Measurements from ENCODE around the gene ZFYVE27.
A peak's percentile ranks its signal among the peaks of the same experiment; 100 is the strongest.

ZFYVE27 gene

DNA sequence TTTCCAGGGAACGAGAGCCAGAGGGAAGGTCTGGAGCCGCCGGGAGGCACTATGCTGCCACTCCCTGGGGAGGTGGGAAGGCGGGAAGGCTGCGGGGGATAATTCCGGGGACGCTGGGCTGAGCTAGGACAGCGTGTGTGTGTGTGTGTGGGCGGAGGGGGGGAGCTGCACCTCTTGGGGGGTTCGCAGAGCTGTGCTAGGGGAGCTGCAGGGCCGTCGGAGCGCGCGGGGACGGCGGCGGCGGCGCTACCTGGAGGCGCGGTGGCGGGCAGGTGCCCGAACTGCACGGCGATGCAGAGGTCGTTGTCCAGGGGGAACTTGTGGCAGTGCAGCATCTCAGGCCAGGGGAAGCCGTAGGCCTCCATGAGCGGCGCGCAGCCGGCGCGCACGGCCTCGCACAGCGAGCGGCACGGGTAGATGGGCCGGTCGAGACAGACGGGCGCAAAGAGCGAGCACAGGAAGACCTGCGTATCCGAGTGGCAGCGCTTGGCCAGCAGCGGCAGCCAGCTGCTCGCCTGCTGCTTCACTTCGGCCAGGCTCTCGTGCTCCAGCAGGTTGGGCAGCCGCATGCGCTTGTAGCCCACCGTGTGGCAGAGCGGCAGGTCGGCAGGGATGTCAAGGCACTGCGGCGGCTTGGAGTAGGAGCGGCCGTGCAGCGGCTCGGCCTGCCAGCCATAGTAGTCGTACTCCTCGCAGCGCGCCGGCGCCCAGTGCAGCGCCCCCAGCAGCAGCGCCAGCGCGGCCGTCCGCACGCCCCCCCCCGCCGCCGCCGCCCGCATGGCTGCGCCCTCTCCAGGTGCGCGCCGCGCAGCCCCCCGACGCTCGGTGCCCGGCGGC, 34.3 kb downstream of the ZFYVE27 start:
- peak; percentile 33 for DNase-seq

- no peak for DNase-seq
Observed at GRCh38 chr10:97771913-97772823, 35.2 kb downstream of the ZFYVE27 start, which contains the start of gene SFRP5. Gene SFRP5, minus strand, starts transcription at chr10:97771999. Its CDS starts 166 bp downstream, at chr10:97771833.

GRCh38 chr10:97773096-97773495, 36.2 kb downstream of the ZFYVE27 start:
- DNase-seq: no peak

DNA sequence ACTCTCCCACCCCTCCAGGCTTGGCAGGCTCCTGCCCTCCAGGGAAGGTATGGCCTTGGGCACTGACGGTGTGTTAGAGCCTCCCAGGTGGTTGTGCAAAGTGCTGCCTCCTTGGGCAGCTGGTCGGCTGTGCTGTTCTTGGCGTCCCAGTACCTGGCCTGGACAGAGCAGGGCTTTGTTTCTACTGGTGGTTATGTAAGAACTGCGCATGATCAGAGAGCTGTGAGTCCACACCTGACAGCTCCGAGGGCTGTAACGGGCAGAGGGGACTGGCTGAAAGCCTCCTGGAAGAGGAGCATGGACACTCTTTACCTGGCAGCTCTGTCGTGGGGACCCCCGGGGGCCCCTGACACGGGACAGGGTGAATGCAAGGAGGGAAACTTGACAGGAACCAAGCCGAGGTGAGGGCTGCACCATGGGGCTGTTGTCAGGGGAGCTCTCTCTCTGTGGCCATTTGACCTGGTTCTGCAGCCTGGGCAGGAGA, 37.9 kb downstream of the ZFYVE27 start:
- DNase-seq: no peak

- no peak for DNase-seq
Observed at GRCh38 chr10:97777143-97777542, 40.2 kb downstream of the ZFYVE27 start.

DNA sequence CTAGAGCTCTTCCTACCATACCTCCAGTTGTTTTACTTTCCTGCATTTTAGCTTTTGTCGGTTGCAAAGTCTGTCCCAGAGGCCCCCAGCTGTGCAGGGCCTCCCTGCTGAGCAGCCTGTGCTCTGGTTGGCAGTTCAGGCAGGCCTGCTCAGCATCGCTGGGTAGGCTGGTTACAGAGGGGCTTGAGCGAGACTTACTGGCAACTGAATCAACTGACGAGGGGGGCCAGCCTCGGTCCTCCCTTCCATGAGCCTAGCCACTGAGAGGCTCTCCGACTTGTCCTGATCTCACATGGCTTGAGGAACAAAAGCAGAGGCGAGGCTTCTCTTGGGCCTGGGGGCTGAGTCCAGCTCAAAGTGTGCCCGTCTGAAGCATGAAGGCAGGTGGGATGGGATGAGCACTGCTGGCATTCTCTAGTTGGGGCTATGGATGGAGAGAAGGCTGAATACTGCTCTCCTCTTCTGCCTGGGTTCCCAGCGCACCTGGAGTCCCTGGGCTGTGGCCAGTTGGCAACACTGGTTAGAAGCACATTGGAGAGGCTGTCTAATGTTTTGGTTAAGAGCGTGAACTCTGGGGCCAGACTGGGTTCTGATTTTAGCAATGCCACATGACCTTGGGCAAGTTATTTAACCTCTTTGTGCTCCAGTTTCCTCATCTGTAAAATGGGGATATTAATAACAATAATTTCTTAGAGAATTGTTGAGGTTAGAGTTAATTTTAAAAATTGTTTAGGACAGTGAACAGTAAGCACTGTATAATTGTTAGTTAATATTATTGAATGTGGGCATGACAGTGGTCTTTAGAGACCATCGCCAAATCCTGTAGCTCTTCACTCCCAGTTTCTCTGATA, 41.7 kb downstream of the ZFYVE27 start:
- DNase-seq: no peak

DNA sequence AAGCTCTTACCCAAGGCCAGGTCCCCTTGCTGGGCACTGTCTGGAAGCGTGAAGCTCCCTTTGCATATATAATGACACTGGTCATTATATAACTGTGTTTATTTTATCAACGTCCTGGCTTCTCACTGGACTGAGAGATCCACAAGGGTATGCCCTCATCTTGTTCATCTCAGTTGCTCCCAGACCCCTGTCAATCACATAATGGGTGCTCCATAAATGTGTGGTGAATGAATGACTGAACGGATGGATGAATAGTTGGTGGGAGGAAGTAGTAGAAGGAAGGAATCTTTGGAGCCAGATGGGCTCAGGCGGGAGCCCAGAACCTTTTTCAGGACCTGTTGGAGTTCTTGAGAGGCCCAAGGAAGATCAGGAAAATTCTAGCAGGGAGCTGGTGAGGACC, 42.6 kb downstream of the ZFYVE27 start:
- DNase-seq: no peak

GRCh38 chr10:97779975-97780374, 43.0 kb downstream of the ZFYVE27 start:
- no peak for DNase-seq

DNA sequence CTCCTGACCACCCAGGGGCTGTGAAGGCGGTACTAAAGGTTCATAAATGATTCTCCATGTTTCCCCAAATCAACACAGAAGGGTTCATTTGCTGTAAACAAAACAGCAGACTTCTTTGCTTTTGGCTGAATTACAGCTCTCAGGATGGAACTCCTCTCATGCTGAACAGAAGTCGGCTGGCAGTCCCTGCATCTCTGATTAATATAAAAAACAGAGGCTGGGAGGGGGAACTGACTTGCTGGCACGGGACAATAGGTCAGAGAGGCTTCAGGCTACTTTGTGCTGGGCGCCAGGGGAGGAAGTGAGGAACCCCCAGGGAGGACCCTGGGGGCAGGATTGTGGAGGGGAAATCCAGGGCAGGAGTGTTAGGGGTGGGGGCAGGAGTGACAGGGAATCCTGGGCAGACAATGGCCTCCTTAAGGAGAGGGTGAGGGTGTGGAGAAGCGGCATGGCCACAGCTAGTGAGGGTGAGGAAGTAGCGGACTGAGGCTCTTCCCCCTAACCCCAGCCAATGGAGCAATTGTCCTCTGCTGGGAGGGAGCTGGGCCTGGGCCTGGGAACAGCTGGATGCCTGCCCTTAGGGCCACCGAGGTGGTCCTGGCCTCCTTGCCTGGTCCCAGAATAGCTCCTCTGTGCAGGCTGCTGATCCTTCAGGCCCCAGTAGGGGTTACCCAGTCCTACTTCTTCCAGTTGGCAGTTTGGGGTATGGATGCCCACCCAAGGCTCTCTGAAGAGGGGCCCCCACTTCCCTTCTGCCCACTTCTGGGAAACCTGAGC, 44.1 kb downstream of the ZFYVE27 start:
- no peak for DNase-seq

- no peak for DNase-seq
Observed at GRCh38 chr10:97781618-97782331, 44.8 kb downstream of the ZFYVE27 start.

DNA sequence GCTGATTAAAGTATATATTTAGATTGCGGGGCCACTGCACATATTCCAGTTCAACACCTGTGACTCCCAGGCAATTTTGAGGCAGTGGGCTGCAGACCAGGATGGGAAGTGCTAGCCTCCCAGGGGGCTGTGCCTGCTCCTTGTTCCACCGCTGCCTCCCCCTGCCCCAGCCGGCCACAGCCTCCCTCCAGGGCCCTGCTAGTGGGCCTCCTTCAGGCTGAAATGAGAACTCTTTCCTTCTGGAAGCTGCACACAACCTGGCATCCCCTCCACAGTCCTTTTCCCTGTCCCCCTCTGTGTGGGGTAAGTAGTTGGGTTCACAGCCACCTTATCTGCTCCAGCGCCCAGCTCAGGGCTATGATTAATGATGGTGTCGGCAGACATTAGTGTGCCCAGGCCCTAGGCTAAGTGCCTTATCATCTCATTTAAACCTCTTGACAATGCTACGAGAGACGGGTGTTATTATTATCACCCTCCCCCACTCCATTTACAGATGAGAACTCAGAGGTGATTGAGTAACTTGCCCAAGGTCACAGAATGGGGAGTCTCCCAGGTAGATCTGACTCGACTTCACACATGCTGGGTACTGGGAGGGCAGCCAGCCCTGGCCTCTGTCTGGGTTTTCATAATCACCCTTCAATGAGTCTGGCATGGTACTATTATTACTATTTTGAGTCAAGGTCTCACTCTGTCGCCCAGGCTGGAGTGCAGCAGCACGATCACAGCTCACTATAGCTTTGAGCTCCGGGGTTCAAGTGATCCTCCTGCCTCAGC, 45.7 kb downstream of the ZFYVE27 start:
- no peak for DNase-seq

- DNase-seq: no peak
Observed at GRCh38 chr10:97784200-97784810, 47.4 kb downstream of the ZFYVE27 start.

DNA sequence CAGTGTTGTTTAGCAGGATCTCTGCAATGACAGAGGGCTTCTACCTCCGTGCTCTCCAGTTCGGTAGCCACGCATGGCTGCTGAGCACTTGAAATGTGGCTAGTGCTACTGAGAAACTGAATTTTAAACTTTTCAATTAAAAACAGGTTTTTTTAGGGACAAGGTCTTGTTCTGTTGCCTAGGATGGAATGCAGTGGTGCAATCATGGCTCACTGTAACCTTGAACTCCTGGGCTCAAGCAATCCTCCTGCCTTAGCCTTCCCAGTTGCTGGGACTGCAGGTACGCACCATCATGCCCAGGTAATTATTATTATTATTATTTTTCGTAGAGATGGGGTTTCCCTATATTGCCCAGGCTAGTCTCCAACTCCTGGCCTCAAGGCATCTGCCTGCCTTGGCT, 48.3 kb downstream of the ZFYVE27 start:
- no peak for DNase-seq

DNA sequence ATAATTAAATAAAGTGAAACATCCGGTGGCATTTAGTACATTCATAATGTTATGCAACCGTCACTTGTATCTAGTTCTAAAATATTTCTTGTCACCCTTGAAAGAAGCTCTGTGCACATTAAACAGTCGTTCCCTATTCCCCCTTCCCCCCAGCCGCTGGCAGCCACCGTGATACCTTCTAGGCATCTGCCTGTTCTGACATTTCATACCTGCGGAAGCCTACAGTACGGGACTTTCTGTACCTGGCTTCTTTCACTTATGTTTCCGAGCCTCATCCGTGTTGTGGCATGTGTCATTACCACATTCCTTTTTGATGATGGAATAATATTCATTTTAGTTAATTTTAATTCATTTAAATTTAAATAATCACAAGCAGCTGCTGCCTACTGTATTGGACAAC, 48.8 kb downstream of the ZFYVE27 start:
- DNase-seq: no peak

DNA sequence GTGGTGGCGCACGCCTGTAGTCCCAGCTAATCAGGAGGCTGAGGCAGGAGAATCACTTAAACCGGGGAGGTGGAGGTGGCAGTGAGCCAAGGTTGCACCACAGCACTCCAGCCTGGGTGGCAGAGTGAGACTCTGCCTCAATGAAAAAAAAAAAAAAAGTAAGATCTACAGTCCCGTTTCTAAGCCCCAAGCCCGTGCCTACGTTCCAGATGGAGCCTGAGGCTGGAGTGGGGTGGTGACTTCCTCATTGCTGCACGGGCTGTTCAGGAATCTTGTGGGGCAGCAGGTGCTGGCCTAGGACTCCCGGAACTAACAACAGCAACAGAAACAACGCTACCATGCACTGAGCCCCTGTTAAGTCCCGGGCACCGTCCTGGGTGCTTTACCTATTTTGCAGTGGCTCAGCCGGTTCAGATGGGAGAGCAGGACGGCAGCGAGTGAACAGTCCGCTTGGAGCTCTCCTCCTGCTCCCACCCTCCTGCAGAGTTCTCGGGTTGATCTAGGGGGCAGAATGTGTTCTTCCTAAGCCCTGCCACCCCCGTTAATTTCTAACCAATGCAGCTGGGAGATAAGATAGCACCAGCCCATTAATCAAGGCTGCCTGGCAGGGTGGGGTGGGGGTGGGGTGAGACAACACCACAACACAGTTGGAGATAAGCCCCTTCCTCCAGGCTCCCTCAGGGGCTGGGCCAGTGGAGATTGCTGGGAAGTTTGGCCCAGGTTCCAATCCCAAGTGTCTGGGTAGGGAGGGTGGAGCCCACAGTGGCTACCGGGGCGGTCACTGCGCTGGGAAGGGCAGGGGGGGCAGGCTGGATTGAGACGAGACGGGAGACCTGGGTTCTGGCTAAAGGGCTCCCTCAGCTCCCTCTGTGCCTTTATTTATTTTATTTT, 51.9 kb downstream of the ZFYVE27 start:
- DNase-seq: peak; percentile 11

DNA sequence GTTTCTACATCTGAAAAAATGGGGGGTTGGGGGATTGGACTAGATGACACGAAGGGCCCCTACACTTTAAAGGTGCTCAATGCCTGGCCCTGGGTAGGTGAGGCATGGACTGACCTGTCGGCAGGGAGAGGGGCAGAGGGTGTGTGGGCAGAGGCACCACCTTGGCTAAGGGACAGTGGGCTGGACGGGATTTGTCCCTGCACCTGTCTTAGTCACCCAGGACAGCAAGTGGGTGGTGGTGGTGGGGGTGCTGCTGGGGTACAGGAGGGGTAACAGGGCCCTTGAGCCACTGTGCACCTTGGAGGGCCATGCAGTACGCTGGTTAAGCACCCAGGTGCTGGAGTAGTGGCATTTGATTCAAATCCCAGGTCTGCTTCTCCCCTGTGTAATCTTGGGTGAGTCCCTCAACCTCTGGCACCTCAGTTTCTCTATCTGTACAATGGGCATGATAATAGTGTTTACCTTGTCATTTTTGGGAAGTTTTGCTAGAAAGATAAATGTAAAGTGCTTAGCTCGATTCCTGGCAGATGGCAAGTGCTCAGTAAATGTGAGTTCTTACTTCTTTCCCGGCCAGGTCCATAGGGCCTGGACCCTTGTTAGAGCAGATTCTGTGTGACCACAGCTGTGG, 53.0 kb downstream of the ZFYVE27 start:
- no peak for DNase-seq

GRCh38 chr10:97791824-97792721, 55.1 kb downstream of the ZFYVE27 start:
- peak; percentile 42 for DNase-seq

Data from NCI-H2227 treated with DMSO at 0.1 percent for 48 hours (cell line).